RWPE1 (cell line): ENCODE data around the gene PACC1.

Experiments
- CTCF ChIA-PET: fragments of 350-600 bp; sonication (Branson Sonifier 250); formaldehyde crosslinking; extraction: SDS; loops from one replicate; lab custom pipeline; 2021; lab: Yijun Ruan, JAX
- POLR2A ChIA-PET: fragments of 400-600 bp; formaldehyde crosslinking; extraction: SDS; loops from one replicate; lab custom pipeline; 2020; ENCODE audit warnings: antibody characterized with exemption; ENCODE audit not compliant: low non-redundant PET; lab: Yijun Ruan, JAX
- DNase-seq: peaks from one replicate; pipeline ENCODE4 v3.0.0; 2012; ENCODE audit warnings: low spot score
- H3K27ac ChIP-seq: fragments of 450-650 bp; 2 replicates; pipeline ENCODE4 v1.5.1; 2017
- TF ChIP-seq, protein P1 (sequence below): fragments of 450-650 bp; conservative IDR thresholded peaks from 2 replicates; pipeline ENCODE4 v1.5.1; 2017; ENCODE audit warnings: low read depth, mild to moderate bottlenecking

PACC1 gene

DNA sequence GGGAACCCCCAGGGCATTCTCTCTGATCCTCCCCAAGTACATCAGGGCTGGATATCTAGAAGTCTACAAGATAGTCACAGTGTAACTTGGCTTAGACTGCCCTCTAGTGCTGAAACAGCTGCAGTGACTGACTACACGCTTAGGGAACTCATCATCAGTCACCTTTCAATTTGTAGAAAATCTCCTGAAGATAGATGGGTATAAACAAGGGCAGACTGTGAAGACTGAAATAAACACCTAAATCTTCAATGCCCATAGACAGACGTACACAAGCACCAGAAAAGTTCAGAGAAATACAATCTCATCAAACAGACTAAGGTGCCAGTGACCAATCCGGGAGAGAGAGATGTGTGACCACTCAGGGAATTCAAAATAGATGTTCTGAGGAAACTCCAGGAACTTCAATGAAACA, 46.6 kb downstream of the PACC1 start:
- ChIA-PET CTCF (interaction anchor here (0.6 to 1.7 kb wide), 6 partner anchors 20 to 1656 kb away, joined by 3 to 5 read pairs (median 4); partner anchors contain the start of genes DTL and INTS7), POLR2A (no interaction called here)
- DNase-seq: peak; percentile 56
- TF ChIP-seq, protein P1, sequence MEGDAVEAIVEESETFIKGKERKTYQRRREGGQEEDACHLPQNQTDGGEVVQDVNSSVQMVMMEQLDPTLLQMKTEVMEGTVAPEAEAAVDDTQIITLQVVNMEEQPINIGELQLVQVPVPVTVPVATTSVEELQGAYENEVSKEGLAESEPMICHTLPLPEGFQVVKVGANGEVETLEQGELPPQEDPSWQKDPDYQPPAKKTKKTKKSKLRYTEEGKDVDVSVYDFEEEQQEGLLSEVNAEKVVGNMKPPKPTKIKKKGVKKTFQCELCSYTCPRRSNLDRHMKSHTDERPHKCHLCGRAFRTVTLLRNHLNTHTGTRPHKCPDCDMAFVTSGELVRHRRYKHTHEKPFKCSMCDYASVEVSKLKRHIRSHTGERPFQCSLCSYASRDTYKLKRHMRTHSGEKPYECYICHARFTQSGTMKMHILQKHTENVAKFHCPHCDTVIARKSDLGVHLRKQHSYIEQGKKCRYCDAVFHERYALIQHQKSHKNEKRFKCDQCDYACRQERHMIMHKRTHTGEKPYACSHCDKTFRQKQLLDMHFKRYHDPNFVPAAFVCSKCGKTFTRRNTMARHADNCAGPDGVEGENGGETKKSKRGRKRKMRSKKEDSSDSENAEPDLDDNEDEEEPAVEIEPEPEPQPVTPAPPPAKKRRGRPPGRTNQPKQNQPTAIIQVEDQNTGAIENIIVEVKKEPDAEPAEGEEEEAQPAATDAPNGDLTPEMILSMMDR: peak; percentile 84
- no peak overlapping the region for H3K27ac ChIP-seq

DNA sequence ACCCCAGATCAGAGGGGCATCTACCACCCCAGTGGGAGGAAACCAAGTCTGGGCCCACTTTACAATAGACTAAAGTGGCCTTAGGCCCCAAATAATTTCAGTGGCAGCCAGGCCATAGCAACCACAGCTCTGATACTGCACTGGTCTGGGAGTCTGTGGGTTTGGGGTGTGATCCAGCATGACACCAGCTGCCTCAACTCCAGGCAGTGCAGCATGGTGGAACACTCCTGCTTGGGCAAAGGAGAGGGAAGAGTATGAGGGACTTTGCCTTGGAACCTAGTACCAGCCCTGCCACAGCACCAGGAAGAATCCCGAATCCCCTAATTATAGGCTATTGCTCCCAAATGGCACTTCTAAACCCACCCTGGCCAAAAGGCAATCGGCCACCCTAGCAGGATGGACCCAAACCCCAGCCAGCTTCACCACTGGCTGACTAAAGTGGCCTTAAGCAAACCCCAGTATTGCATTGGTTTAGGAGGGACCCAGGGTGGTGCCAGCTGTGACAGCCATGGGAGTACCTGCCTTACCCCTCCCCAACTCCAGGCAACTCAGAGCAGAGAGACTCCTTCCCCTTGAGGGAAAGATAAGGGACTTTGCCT, 47.1 kb downstream of the PACC1 start:
- ChIA-PET POLR2A (no interaction called here), CTCF (interaction anchor here (0.7 to 1.7 kb wide), 3 partner anchors 88 to 332 kb away, joined by 3 to 5 read pairs (median 4); partner anchors contain the start of genes DTL and INTS7)
- TF ChIP-seq, protein P1: no peak
- no peak overlapping the region; the same call in 1 of the 2 replicates for H3K27ac ChIP-seq
- DNase-seq: no peak

DNA sequence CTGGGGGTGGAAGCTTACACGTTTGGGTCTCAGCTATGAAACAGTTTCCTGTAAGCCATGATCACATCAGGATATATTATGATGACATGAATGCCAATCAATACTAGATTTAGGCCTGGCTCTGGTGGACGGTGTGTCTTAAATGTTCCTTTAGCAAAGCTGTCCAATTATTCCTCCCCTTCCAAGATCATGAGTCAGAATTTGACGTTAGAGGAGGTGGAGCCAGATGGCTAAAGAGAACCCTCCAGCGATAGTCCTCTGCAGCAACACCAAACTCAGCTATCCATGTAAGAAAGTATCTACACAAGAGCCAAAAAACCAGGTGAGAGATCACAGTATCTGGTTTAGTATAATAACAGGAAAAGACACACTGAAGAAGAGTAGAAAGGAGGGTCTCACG, 47.8 kb downstream of the PACC1 start:
- ChIA-PET CTCF (interaction anchor here (1.7 kb wide), 1 partner anchor 89 kb away, joined by 5 read pairs; no protein-coding TSS in a partner anchor), POLR2A (no interaction called here)

DNA sequence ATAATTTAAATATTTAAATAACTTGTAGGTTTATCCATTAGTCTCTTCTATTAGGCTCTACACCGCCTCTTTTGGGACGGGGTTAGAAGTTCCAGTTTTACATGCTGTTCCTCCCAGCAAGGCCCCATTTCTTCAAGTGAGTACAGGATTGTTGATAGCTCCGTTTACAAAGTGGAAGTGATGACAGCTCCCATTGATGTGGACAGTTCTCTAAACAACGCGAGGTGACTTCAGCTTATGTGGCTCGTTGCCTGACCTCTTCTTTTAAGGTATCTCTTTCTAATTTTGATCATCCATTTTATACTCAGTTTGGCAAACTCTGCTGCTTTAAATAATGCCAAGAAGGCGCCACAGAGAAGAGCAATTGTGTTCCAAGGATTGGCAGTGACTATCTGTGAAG, 49.7 kb downstream of the PACC1 start:
- ChIA-PET POLR2A (no interaction called here), CTCF (interaction anchor here (0.6 kb wide), 1 partner anchor 112 kb away, joined by 5 read pairs; no protein-coding TSS in a partner anchor)
- TF ChIP-seq, protein P1: no peak
- H3K27ac ChIP-seq: no peak overlapping the region
- DNase-seq: no peak

More for the DNA sequence above, 47.8 kb downstream of the PACC1 start:
- TF ChIP-seq, protein P1: no peak
- no peak overlapping the region for H3K27ac ChIP-seq
- no peak for DNase-seq

DNA sequence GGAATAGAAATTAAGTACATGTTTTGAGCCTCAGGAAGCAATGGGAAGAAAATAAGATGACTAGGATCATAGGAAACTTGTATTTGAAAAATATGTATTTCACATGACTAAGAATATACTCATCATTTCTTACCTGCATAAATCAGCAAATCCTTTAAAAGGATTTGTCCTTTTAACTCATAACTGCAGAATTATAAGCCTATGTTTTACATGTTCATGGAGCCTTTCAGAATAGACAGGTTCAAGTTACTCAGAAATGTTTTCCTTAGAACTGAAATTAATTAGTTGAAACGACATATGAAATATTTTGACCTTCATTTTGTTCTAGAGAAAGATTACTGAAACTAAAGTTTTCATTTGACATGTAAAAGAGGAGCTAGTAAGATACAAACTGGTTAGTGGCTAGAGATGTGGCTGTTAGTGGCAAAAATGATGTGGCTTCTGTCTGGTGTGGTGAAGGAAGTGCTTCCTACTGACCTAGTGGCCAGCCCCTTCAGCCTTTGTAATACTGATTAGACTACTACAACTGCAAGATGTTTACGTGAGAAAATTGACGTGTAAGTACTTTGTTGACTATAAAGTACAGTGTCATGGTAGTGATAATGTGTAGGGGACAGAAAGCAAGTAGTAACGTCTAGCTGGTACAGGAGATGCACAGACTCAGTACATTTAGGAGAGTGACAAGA, 54.7 kb downstream of the PACC1 start:
- TF ChIP-seq, protein P1: no peak
- CTCF ChIA-PET: interaction anchor here (0.6 to 0.8 kb wide), 3 partner anchors 54 to 208 kb away, joined by 3 to 6 read pairs (median 4); no protein-coding TSS in a partner anchor
- no peak for DNase-seq
- POLR2A ChIA-PET: no interaction called here
- H3K27ac ChIP-seq: no peak overlapping the region

DNA sequence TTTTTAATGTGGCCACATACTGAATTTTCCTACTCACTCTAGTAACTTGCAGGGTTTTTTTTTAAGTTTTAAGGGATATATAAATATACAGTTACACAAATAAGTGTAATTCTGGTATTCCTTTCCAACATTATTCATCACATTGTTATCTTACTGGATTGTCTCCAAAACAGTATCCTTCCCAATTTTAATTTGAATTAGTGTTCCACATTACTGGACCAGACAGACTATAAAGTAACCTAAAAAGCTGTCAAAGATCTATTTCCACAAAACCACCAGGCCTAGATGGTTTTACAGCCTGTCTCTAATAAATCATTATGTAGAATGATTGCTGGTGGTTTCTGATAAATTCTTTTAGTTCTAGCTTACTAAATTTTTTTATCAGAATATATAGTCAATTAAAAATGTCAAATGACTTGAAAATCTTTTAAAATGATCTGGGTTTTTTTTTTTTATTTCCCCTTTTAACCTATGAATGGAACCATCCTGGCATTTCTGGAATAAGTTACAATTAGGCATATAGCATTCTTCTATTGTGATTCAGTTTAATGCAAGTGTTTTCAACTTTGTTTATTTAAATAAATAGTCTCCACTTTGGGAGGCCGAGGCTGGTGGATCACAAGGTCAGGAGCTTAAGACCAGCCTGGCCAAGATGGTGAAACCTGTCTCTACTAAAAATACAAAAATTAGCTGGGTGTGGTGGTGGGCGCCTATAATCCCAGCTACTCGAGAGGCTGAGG, 59.3 kb downstream of the PACC1 start:
- POLR2A ChIA-PET: interaction anchor here (0.5 kb wide), 1 partner anchor 100 kb away, joined by 3 read pairs; no protein-coding TSS in a partner anchor
- DNase-seq: no peak
- TF ChIP-seq, protein P1: no peak
- CTCF ChIA-PET: interaction anchor here (0.6 to 0.7 kb wide), 3 partner anchors 49 to 777 kb away, joined by 3 to 5 read pairs (median 5); no protein-coding TSS in a partner anchor
- H3K27ac ChIP-seq: no peak overlapping the region
